PC-3 (cell line): Measurements from ENCODE around the gene ZNF584. TPM values are rescaled to one million over a fixed set of nuclear protein-coding genes. Genes with fewer than 3 reads are reported as not detected.

Source experiments
- ATAC-seq: fragments of 200-7000 bp; cut with Tn5 transposase; 2 replicates; pipeline ENCODE4 v1.9.1; 2020; ENCODE audit warnings: mild to moderate bottlenecking, moderate library complexity
- BruUV-seq: library from RNA; stranded (reverse); fragments of 400-500 nt; replicated peaks from 2 replicates; lab custom pipeline; 2021; lab: Mats Ljungman, UMichigan
- CTCF ChIA-PET: fragments of 300-600 bp; sonication (Branson Sonifier 250); formaldehyde crosslinking; loops from one replicate; lab custom pipeline; 2022; ENCODE audit warnings: antibody characterized with exemption; lab: Charles Lee
- POLR2A ChIA-PET: fragments of 300-600 bp; sonication (Branson Sonifier 250); formaldehyde crosslinking; loops from one replicate; lab custom pipeline; 2022; ENCODE audit warnings: antibody characterized with exemption; ENCODE audit not compliant: unreplicated experiment; lab: Charles Lee
- DNase-seq: peaks from one replicate; pipeline ENCODE4 v3.0.0-alpha.2; 2015
- H2AFZ ChIP-seq: fragments of 300-600 bp; sonication (generic); 2 replicates; pipeline ENCODE4 v1.6.0; 2016; ENCODE audit warnings: antibody characterized with exemption, low read length
- H3F3A ChIP-seq: fragments of 300-600 bp; sonication (generic); one replicate; pipeline ENCODE4 v1.6.0; 2017; ENCODE audit warnings: antibody characterized with exemption, low read length, control low read depth, mild to moderate bottlenecking; ENCODE audit not compliant: unreplicated experiment
- H3K27ac ChIP-seq: fragments of 300-600 bp; sonication (generic); 2 replicates; pipeline ENCODE4 v1.5.1; 2016; ENCODE audit warnings: mild to moderate bottlenecking, low read length
- H3K27me3 ChIP-seq: fragments of 300-600 bp; sonication (generic); 2 replicates; pipeline ENCODE4 v1.6.1; 2016; ENCODE audit warnings: low read length, mixed read lengths
- H3K36me3 ChIP-seq: fragments of 300-600 bp; sonication (generic); 2 replicates; pipeline ENCODE4 v1.6.1; 2016; ENCODE audit warnings: low read depth, mixed run types, low read length, mixed read lengths
- H3K4me1 ChIP-seq: fragments of 300-600 bp; sonication (generic); 2 replicates; pipeline ENCODE4 v1.5.1; 2016; ENCODE audit warnings: low read length; ENCODE audit not compliant: insufficient read depth
- H3K4me2 ChIP-seq: fragments of 300-600 bp; sonication (generic); 2 replicates; pipeline ENCODE4 v1.6.0; 2016; ENCODE audit warnings: low read length
- H3K4me3 ChIP-seq: fragments of 300-600 bp; sonication (generic); 2 replicates; pipeline ENCODE4 v1.5.1; 2016; ENCODE audit warnings: mild to moderate bottlenecking, low read length, mixed read lengths
- H3K79me2 ChIP-seq: fragments of 300-600 bp; sonication (generic); 2 replicates; pipeline ENCODE4 v1.6.1; 2017; ENCODE audit warnings: low read length, mixed read lengths
- H3K9ac ChIP-seq: fragments of 300-600 bp; sonication (generic); 2 replicates; pipeline ENCODE4 v1.6.0; 2016; ENCODE audit warnings: mild to moderate bottlenecking, low read length
- H3K9me2 ChIP-seq: fragments of 300-600 bp; sonication (generic); replicated peaks from 2 replicates; pipeline ENCODE4 v1.6.1; 2016; ENCODE audit warnings: mixed run types, low read length, mixed read lengths
- H3K9me3 ChIP-seq: fragments of 300-600 bp; sonication (generic); 2 replicates; pipeline ENCODE4 v1.6.1; 2016; ENCODE audit warnings: low read length, mixed read lengths
- H4K20me1 ChIP-seq: fragments of 300-600 bp; sonication (generic); 2 replicates; pipeline ENCODE4 v1.6.1; 2016; ENCODE audit warnings: low read length, mixed read lengths
- EZH2 ChIP-seq: fragments of 300-600 bp; sonication (generic); IDR thresholded peaks from one replicate; pipeline ENCODE4 v1.6.1; 2017; ENCODE audit warnings: antibody characterized with exemption, mild to moderate bottlenecking, low read length; ENCODE audit not compliant: unreplicated experiment
- EZH2phosphoT487 ChIP-seq: fragments of 300-600 bp; sonication (generic); IDR thresholded peaks from 2 replicates; pipeline ENCODE4 v1.6.1; 2018; ENCODE audit warnings: mild to moderate bottlenecking, antibody characterized with exemption, low read length, borderline replicate concordance
- intact Hi-C: fragments of 100-400 bp; cut with micrococcal nuclease; formaldehyde crosslinking; loops from 2 replicates; pipeline ENCODE4 v1.9.0; 2023
- total RNA-seq: library from RNA; depleted of rRNA; stranded (reverse); fragments of >200 nt; gene quantifications from 2 replicates; pipeline ENCODE4 v1.2.3, GENCODE V29; 2014
- TF ChIP-seq, protein P1 (sequence below): fragments of 300-600 bp; sonication (generic); conservative IDR thresholded peaks from 2 replicates; pipeline ENCODE4 v1.5.1; 2017; ENCODE audit warnings: antibody characterized with exemption, low read depth, mild to moderate bottlenecking, low read length

The ZNF584 gene
- total RNA-seq, 1 experiment from 2014 or later = 49.2 TPM

DNA sequence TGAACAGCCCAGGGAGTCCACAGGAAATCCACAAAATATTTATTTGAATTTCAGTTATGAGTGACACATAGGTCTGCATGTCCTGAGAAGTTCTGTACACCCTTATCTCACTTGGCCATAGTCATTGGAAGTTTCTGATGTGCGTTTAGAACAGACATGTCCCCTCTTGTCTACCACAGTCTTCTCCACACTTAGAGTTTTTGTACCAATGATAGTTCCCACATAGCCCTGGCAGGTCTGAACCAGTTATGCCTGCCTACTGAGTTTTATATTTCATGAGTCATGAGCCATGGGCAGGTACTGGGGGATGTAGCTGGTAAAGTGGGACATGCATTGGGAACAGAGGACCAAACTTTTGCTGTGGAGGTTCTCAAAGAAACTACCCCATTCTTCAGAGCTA lies 20.2 kb downstream of the ZNF584 start:
- peaks cover 9% of the 10 kb centered on the region for H3K9me3 ChIP-seq
- BruUV-seq = no TSS peak
- H3K4me1 ChIP-seq = no peaks in the 10 kb centered on the region
- DNase-seq = no peak
- peaks cover 18% of the 10 kb centered on the region for H3K36me3 ChIP-seq
- no peaks in the 10 kb centered on the region for H3K9me2 ChIP-seq
- intact Hi-C loops = no loop called here
- H3K27ac ChIP-seq = no peak overlapping the region
- no peaks in the 10 kb centered on the region for H3K79me2 ChIP-seq
- ChIA-PET POLR2A (no interaction called here), CTCF (no interaction called here)
- ATAC-seq = no peak
- no peaks in the 10 kb centered on the region for H3K27me3 ChIP-seq
- H3F3A ChIP-seq = no peaks in the 10 kb centered on the region
- no peak overlapping the region for H3K4me3 ChIP-seq
- no peak for TF ChIP-seq EZH2
- TF ChIP-seq, protein P1, sequence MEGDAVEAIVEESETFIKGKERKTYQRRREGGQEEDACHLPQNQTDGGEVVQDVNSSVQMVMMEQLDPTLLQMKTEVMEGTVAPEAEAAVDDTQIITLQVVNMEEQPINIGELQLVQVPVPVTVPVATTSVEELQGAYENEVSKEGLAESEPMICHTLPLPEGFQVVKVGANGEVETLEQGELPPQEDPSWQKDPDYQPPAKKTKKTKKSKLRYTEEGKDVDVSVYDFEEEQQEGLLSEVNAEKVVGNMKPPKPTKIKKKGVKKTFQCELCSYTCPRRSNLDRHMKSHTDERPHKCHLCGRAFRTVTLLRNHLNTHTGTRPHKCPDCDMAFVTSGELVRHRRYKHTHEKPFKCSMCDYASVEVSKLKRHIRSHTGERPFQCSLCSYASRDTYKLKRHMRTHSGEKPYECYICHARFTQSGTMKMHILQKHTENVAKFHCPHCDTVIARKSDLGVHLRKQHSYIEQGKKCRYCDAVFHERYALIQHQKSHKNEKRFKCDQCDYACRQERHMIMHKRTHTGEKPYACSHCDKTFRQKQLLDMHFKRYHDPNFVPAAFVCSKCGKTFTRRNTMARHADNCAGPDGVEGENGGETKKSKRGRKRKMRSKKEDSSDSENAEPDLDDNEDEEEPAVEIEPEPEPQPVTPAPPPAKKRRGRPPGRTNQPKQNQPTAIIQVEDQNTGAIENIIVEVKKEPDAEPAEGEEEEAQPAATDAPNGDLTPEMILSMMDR = no peak
- TF ChIP-seq EZH2phosphoT487 = no peak
- no peak overlapping the region for H3K4me2 ChIP-seq
- no peak overlapping the region for H3K9ac ChIP-seq
- no peak overlapping the region for H2AFZ ChIP-seq
- H4K20me1 ChIP-seq = no peaks in the 10 kb centered on the region

DNA sequence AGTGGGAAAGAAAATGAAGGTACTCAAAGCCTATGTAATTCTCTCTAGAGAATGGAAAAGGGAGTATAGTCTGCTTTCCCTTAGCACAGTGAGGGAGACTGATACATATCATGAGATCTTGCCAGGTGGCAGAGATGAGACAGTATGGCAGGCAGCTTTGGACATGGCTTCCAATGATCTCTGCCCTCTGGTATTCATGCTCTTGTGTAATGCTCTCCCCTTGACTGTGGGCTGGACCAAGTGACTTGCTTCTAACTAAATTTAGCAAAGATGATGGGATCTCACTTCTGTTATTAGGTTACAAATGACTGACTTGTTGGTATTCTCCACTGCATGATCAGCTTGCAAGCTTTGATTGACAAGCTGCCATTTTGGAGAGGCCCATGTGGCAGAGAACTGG lies 21.3 kb downstream of the ZNF584 start:
- ChIA-PET POLR2A (no interaction called here), CTCF (no interaction called here)
- ATAC-seq (no peak), DNase-seq (no peak)
- H3K9ac ChIP-seq = no peak overlapping the region
- H3K36me3 ChIP-seq = peaks cover 28% of the 10 kb centered on the region
- H3K4me1 ChIP-seq = no peaks in the 10 kb centered on the region
- H3K27ac ChIP-seq = no peak overlapping the region
- no peaks in the 10 kb centered on the region for H3K27me3 ChIP-seq
- H3K79me2 ChIP-seq = no peaks in the 10 kb centered on the region
- no peaks in the 10 kb centered on the region for H3F3A ChIP-seq
- no peaks in the 10 kb centered on the region for H4K20me1 ChIP-seq
- H3K4me3 ChIP-seq = no peak overlapping the region
- H3K9me2 ChIP-seq = no peaks in the 10 kb centered on the region
- BruUV-seq = no TSS peak
- intact Hi-C loops = no loop called here
- no peak for TF ChIP-seq EZH2phosphoT487
- TF ChIP-seq, protein P1 = no peak
- no peak for TF ChIP-seq EZH2
- peaks cover 19% of the 10 kb centered on the region for H3K9me3 ChIP-seq
- H2AFZ ChIP-seq = no peak overlapping the region
- H3K4me2 ChIP-seq = no peak overlapping the region

DNA sequence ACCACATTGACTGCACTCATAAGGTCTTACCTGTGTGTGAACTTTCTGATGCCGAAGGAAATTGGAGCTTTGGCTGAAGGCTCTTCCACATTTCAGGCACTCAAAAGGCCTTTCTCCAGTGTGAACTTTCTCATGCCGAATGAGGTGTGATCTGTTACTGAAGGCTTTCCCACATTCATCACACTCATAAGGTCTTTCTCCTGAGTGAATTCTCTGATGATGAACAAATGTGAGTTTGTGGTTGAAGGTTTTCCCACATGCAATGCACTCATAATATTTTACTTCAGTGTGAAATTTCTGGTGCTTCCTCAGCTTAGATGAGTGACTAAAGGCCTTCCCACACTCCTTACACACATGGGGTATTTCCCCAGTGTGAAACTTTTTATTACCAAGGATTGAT lies 25.8 kb downstream of the ZNF584 start:
- intact Hi-C loops = no loop called here
- Histone ChIP-seq H2AFZ (no peak overlapping the region), H3K9ac (no peak overlapping the region), H3K27me3 (no peaks in the 10 kb centered on the region), H3K4me3 (no peak overlapping the region), H3K27ac (no peak overlapping the region), H3K9me2 (no peaks in the 10 kb centered on the region), H4K20me1 (no peaks in the 10 kb centered on the region), H3K79me2 (no peaks in the 10 kb centered on the region), H3K4me1 (no peaks in the 10 kb centered on the region), H3K36me3 (peaks cover 28% of the 10 kb centered on the region), H3K4me2 (no peak overlapping the region), H3F3A (no peaks in the 10 kb centered on the region), H3K9me3 (peaks cover 19% of the 10 kb centered on the region)
- TF ChIP-seq, protein P1 = no peak
- no peak for TF ChIP-seq EZH2
- TF ChIP-seq EZH2phosphoT487 = no peak
- ATAC-seq = no peak
- CTCF ChIA-PET = no interaction called here
- no TSS peak for BruUV-seq
- no peak for DNase-seq
- POLR2A ChIA-PET = no interaction called here
